Right atrium auricular region (tissue), 2 donors: ENCODE results near the gene RNF130. TPM values are rescaled to one million over a fixed set of nuclear protein-coding genes. Genes with fewer than 3 reads are reported as not detected.

Experiments used
- DNase-seq: peaks from one replicate; pipeline ENCODE4 v3.0.0-alpha.2; 2019; ENCODE audit warnings: low spot score
- H3K27ac ChIP-seq, 2 donors: fragments of 200-600 bp; sonication (generic); 1 replicate in 1 of 2; 2 replicates in 1 of 2; pipeline ENCODE4 v1.5.1; 2016 to 2019
- H3K27me3 ChIP-seq, 2 donors: fragments of 200-600 bp; sonication (generic); one replicate each; pipeline versions ENCODE4 v1.5.1 to v1.6.0; 2017 to 2019
- H3K36me3 ChIP-seq: fragments of 200-600 bp; sonication (generic); one replicate; pipeline ENCODE4 v1.5.1; 2016
- H3K4me1 ChIP-seq, 2 donors: fragments of 200-600 bp; sonication (generic); one replicate each; pipeline versions ENCODE4 v1.5.1 to v1.6.0; 2017 to 2019
- H3K4me3 ChIP-seq, 2 donors: fragments of 200-600 bp; sonication (generic); 1 replicate in 1 of 2; 2 replicates in 1 of 2; pipeline ENCODE4 v1.5.1; 2017 to 2019; ENCODE audit warnings: mild to moderate bottlenecking in 1 of 2, moderate library complexity in 1 of 2
- H3K9me3 ChIP-seq, 2 donors: fragments of 200-600 bp; sonication (generic); one replicate each; pipeline ENCODE4 v1.5.1; 2019
- total RNA-seq, 2 donors: library from RNA; depleted of rRNA; stranded (reverse); fragments of >200 nt; gene quantifications; one replicate each; pipeline ENCODE4 v1.1.0, GENCODE V29; 2016
- TF ChIP-seq, protein P1 (sequence below), 2 donors: fragments of 200-600 bp; sonication (generic); IDR thresholded peaks; one replicate each; pipeline ENCODE4 v1.5.1; 2019; ENCODE audit warnings: antibody characterized with exemption in 2 of 2

The RNF130 gene, protein sequence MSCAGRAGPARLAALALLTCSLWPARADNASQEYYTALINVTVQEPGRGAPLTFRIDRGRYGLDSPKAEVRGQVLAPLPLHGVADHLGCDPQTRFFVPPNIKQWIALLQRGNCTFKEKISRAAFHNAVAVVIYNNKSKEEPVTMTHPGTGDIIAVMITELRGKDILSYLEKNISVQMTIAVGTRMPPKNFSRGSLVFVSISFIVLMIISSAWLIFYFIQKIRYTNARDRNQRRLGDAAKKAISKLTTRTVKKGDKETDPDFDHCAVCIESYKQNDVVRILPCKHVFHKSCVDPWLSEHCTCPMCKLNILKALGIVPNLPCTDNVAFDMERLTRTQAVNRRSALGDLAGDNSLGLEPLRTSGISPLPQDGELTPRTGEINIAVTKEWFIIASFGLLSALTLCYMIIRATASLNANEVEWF
- 10 to 100 TPM; 42.9 to 51.3 TPM for total RNA-seq

DNA sequence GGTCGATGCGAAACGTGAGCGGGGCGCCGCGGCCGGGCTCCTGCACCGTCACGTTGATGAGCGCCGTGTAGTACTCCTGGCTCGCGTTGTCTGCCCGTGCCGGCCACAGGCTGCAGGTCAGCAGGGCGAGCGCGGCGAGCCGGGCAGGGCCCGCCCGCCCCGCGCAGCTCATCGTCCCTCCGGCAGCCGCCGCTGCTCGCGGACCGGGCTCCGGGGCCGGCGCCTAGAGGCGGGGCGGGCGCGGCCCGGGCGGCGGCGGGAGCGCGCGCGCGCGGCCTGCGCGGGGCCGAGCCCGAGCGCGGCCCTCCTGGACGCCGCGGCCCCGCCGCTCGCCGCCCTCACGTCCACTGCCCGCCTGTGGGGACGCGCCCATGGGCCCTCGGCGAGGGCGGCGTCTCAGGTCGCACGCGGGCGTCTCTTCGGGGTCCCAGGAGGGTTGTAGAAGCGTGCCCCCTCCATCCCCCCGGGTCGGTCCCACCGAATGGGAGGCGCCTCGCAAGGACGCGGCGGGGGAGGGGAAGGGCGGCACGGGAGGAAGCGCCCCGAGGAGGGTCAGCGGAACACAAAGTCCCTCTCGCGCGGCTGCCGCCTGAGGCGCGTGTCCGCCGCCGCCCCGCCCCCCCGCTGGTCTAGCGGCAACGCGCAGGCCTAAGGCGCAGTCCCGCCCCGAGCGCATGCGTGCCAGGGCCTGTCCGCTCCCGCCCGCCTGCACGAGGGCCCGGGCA lies at the start of gene RNF130:
Gene RNF130, minus strand, starts transcription at position 229 of the 725 bp plus-strand sequence. Its CDS starts 57 bp downstream, at position 172.
- Histone ChIP-seq H3K4me1 (peaks cover 0 to 31% of the 10 kb centered on the region in 2 donors), H3K27ac (peak within 1 kb of the TSS; percentile 95 to 97), H3K27me3 (no peaks in the 10 kb centered on the region), H3K4me3 (peak within 1 kb of the TSS; percentile 93 to 97), H3K36me3 (no peaks in the 10 kb centered on the region), H3K9me3 (peaks cover 0 to 3% of the 10 kb centered on the region in 2 donors)
- TF ChIP-seq, protein P1, sequence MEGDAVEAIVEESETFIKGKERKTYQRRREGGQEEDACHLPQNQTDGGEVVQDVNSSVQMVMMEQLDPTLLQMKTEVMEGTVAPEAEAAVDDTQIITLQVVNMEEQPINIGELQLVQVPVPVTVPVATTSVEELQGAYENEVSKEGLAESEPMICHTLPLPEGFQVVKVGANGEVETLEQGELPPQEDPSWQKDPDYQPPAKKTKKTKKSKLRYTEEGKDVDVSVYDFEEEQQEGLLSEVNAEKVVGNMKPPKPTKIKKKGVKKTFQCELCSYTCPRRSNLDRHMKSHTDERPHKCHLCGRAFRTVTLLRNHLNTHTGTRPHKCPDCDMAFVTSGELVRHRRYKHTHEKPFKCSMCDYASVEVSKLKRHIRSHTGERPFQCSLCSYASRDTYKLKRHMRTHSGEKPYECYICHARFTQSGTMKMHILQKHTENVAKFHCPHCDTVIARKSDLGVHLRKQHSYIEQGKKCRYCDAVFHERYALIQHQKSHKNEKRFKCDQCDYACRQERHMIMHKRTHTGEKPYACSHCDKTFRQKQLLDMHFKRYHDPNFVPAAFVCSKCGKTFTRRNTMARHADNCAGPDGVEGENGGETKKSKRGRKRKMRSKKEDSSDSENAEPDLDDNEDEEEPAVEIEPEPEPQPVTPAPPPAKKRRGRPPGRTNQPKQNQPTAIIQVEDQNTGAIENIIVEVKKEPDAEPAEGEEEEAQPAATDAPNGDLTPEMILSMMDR (IDR thresholded peaks at IDR 0.05), result peak in 1 of 2 donors; percentile 15
- DNase-seq, result peak; percentile 90

DNA sequence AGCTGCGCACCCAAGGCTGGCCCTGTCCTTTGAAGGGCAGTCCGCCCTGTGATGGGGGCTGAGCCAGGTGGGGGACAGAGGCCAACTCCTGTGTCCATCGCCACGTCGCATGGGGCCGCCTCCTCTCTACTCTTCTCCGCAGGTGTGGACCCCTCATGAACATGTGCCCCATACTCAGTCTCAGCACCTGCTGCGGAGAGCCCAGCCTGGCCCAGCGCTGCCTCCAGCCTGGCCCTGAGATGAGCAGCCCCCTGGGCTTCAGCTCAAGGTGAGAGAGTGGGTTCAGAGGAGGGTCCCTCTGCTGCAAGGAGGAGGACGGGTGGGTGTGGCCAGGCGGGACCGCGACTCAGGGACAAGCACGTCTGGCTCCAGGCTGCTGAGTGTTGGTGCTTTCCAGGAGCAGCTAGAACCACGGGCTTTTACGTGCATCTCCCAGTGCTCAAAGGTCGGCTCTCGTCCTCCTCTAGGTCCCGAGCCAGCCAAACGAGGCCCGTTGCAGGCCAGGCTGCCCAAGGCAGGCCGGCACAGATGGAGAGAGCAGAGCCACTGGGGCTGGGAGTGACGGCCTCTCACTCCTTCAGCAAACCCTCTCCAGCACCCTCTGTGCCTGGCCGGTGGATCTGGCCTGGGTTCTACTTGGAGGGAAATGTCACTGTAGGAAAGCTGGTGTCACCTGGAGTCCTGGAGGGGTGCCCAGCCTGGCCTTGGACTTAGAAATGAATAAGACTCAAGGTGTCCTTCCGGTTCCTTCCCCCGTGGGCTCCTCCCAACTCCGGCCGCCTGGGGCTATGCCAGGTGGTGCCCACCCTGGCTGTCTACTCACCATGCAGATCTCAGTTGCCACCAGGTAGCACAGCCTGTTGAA lies 48.9 kb upstream of the RNF130 start:
- no peaks in the 10 kb centered on the region for H3K9me3 ChIP-seq
- H3K4me1 ChIP-seq, result no peaks in the 10 kb centered on the region
- H3K36me3 ChIP-seq, result no peaks in the 10 kb centered on the region
- H3K27ac ChIP-seq, result no peak overlapping the region
- H3K4me3 ChIP-seq, result no peak overlapping the region
- TF ChIP-seq, protein P1 (IDR thresholded peaks at IDR 0.05), result no peak
- H3K27me3 ChIP-seq, result no peaks in the 10 kb centered on the region
- DNase-seq, result no peak

DNA sequence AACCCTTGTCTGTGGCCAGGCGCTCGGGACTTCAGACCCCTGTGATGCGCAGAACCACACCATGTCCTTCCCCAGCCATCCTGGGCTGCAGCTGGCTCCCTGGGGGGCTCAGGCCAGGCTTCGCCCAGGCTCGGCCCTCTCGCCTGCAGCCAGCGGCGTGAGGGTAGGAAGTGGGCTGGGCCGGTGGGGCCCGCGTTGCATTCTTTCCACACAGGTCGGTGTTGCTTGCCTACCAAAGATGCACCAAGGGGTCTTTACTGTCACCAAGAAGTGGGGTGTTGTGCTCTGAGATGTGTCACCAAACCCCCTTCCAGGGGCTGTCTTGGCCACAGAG lies 48.3 kb upstream of the RNF130 start:
- no peak for DNase-seq
- H3K4me1 ChIP-seq, result no peaks in the 10 kb centered on the region
- no peak overlapping the region for H3K4me3 ChIP-seq
- TF ChIP-seq, protein P1 (IDR thresholded peaks at IDR 0.05), result no peak
- no peak overlapping the region for H3K27ac ChIP-seq
- no peaks in the 10 kb centered on the region for H3K36me3 ChIP-seq
- H3K27me3 ChIP-seq, result no peaks in the 10 kb centered on the region
- H3K9me3 ChIP-seq, result no peaks in the 10 kb centered on the region

DNA sequence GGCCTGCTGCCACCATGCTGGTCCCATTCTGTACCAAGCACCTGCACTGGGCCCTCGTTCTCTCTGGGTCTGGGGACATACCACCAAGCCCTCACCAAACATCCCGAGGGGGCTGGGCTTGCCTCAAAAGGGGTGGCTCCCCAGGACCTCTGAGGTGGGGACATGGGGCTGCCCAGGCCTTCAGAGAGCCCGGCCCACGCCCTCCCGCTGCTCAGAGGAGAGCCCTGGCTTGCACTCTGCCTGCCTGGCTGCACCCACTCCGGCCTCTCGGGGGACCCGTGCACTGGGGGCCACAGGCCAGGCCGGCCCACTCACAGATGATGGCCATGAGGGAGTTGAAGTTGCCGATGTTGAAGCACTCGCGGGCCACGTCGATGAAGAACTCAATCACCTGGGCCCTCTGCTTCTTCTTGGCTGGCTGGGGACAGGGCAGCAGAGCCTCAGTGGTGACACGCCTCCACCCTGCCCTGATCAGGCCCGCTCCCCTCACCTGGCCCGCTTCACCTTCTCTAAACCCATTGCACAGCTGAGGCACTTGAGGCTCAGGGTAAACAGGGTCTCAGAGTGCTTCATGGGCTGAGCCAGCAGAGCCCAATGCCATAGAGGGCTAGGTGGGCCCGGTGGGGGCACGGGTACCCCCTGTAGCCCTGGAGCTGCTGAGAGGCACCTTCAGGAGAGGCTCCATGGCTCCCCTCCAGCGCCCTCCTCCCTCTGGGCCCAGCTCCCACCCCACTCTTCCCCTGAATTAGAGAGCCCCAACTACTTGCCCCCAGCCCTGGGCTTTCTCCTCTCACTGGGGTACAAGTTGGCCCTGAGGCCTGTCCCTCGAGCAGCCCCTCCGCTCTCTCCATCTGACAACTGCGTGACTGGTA lies 47.7 kb upstream of the RNF130 start:
- TF ChIP-seq, protein P1 (IDR thresholded peaks at IDR 0.05), result no peak
- DNase-seq, result no peak
- Histone ChIP-seq H3K4me1 (no peaks in the 10 kb centered on the region), H3K27me3 (no peaks in the 10 kb centered on the region), H3K36me3 (no peaks in the 10 kb centered on the region), H3K9me3 (no peaks in the 10 kb centered on the region), H3K27ac (no peak overlapping the region), H3K4me3 (no peak overlapping the region)

DNA sequence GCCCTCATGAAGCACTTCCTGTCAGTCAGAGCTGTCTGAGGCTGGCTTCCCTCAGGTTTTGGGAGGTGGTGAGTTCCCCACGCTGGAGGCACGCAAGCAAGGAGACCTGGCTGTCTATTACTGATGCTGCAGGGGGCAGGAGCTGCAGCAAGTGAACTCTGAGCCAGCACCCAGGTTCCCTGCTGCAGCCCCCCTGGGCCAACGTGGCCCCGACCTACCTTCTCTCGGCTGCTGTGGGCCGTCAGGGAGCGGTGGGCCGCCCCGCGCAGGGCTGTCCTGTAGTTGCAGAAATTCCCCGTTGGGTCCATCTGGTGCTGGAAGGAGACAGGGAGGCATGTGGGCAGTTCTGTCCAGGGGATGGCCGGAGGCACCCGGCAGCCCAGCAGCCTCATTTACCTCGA lies 46.8 kb upstream of the RNF130 start:
- Histone ChIP-seq H3K36me3 (no peaks in the 10 kb centered on the region), H3K4me3 (no peak overlapping the region), H3K27me3 (no peaks in the 10 kb centered on the region), H3K4me1 (no peaks in the 10 kb centered on the region), H3K27ac (no peak overlapping the region), H3K9me3 (no peaks in the 10 kb centered on the region)
- DNase-seq, result no peak
- TF ChIP-seq, protein P1 (IDR thresholded peaks at IDR 0.05), result no peak
